Measurements from ENCODE around the gene CES4A. TPM values are rescaled to one million over a fixed set of nuclear protein-coding genes. Genes with fewer than 3 reads are reported as not detected.

The CES4A gene
- total and polyA plus RNA-seq, 5 donors = 10.3 to 21.5 (median 11.6) TPM

DNA sequence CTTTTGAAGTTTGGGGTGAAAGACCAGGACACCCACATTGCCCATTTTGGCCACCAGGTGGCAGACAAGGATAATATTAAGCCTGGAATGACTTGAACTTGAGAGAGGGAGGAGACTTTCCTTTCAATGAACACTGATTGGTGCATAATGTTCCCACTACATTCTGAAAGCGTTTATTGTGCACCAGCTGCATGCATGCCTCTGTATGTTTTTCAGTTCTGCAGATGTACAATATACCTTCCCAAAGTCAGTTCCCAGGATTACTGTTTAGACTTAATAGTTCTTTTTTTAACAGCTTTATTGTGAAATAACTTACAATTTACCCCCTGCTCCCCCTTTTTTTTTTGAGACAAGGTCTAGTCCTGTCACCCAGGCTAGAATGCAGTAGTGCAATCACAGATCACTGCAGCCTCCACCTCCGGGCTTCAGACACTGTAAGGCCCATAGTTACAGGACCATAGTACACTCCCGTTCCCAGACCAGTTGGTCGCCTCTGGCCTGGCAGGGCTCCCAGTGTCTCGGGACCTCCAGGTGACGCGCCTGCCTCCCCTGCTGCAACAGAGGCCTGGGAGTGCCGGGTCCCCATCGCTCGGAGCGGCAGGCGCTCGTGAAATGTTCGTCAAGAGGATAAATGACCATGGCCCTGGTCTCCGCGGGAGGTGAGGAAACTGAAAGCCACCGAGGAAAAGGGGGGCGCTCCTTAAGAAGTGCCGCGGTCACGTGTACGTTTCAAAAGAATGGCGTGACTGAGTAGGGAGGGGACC, 40.9 kb upstream of the CES4A start:
- ATAC-seq (peak; percentile 72 to 76), DNase-seq (peak; percentile 81 to 93 (median 86))
- Histone ChIP-seq H3K4me1 (ENCODE audit: control insufficient read depth, insufficient read depth, low read length) (no peaks in the 10 kb centered on the region), H3K27me3 (ENCODE audit: control insufficient read depth, insufficient read depth) (no peaks in the 10 kb centered on the region), H3K27ac (ENCODE audit: low read length) (no peak overlapping the region), H3K9me3 (ENCODE audit: control insufficient read depth, low read length) (no peaks in the 10 kb centered on the region), H3K4me3 (ENCODE audit: low read length) (peak overlapping the region; percentile 68)
- under 1% methylated on average over 21 of the region's 23 CpGs for WGBS
- intact Hi-C loops (cut with DNase I) = loop anchor here in 1 of 4 donors (10.0 kb wide), 1 partner anchor 53 kb away; no protein-coding TSS in a partner anchor

DNA sequence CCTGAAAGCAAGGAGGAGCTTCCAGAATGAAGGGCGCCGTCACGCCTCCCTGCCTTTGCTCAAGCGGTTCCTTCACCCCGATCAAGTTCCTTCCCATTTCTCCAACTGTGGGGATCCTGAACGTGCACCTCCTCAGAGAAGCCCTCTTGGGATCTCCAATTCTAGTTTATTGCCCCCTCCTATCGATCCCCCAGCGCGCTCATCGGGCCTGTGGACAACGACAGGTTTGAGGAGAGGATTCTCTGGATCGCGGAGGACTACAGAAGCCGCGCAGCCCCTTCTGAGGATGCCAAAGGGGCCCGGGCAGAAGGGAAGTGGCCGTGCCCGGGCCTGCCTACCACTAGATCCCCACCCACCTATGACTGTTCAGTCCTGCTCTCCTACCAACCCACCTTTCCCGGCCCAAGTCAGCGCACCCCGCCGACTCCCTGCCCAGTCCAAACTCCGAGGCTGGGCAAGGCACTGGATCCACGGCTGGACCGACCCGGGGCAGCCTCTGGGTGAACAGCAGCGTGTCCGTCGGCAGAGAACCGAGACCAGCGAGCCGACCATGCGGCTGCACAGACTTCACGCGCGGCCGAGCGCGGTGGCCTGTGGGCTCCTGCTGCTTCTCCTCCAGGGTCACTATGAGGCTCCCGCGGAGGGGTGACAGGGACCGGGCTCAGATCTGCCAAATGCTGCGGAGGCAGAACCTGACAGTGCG, 40.1 kb upstream of the CES4A start:
- 3% methylated on average over 44 of the region's 44 CpGs for WGBS
- DNase-seq = peak in 2 of 3 donors; percentile 64 to 71
- ATAC-seq = peak; percentile 26 to 44
- H3K9me3 ChIP-seq (ENCODE audit: control insufficient read depth, low read length) = no peaks in the 10 kb centered on the region
- no peaks in the 10 kb centered on the region for H3K27me3 ChIP-seq (ENCODE audit: control insufficient read depth, insufficient read depth)
- peak overlapping the region; percentile 68 for H3K4me3 ChIP-seq (ENCODE audit: low read length)
- no peak overlapping the region for H3K27ac ChIP-seq (ENCODE audit: low read length)
- no peaks in the 10 kb centered on the region for H3K4me1 ChIP-seq (ENCODE audit: control insufficient read depth, insufficient read depth, low read length)
- intact Hi-C loops (cut with DNase I) = loop anchor here in 1 of 4 donors (10.0 kb wide), 1 partner anchor 53 kb away; no protein-coding TSS in a partner anchor

- Histone ChIP-seq H3K27me3 (ENCODE audit: control insufficient read depth, insufficient read depth) (no peaks in the 10 kb centered on the region), H3K4me1 (ENCODE audit: control insufficient read depth, insufficient read depth, low read length) (no peaks in the 10 kb centered on the region), H3K4me3 (ENCODE audit: low read length) (peak overlapping the region; percentile 68), H3K9me3 (ENCODE audit: control insufficient read depth, low read length) (no peaks in the 10 kb centered on the region), H3K27ac (ENCODE audit: low read length) (no peak overlapping the region)
- ATAC-seq (peak; percentile 3 to 16), DNase-seq (no peak)
- intact Hi-C loops (cut with DNase I) = loop anchor here in 1 of 4 donors (10.0 kb wide), 1 partner anchor 54 kb away; no protein-coding TSS in a partner anchor
- WGBS = 18% methylated on average over 21 of the region's 21 CpGs
Measured at GRCh38 chr16:66948837-66949225, 39.6 kb upstream of the CES4A start.

DNA sequence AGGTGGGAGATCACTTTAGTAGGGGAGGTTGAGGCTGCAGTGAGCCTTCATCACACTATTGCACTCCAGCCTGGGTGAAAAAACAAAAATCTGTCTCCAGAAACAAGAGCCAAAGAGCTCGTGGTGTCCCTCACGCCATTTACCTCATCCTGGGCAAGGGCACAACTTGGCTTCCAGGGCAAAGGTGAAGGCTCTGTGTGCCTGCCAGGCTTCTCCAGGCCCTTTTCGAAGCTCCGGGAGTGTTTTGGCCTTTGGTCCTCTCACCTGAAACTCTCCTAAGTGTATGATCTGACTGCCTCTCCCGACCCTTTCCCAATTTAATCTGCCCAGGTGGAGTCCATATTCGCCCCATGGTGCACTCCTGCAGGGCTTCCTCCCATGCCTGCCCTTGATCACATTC, 38.9 kb upstream of the CES4A start:
- intact Hi-C loops (cut with DNase I) = loop anchor here in 1 of 4 donors (10.0 kb wide), 1 partner anchor 55 kb away; no protein-coding TSS in a partner anchor
- Histone ChIP-seq H3K27me3 (ENCODE audit: control insufficient read depth, insufficient read depth) (no peaks in the 10 kb centered on the region), H3K4me3 (ENCODE audit: low read length) (no peak overlapping the region), H3K9me3 (ENCODE audit: control insufficient read depth, low read length) (no peaks in the 10 kb centered on the region), H3K27ac (ENCODE audit: low read length) (no peak overlapping the region), H3K4me1 (ENCODE audit: control insufficient read depth, insufficient read depth, low read length) (no peaks in the 10 kb centered on the region)
- ATAC-seq = no peak
- WGBS = 73% methylated on average over 6 of the region's 6 CpGs
- DNase-seq = no peak

DNA sequence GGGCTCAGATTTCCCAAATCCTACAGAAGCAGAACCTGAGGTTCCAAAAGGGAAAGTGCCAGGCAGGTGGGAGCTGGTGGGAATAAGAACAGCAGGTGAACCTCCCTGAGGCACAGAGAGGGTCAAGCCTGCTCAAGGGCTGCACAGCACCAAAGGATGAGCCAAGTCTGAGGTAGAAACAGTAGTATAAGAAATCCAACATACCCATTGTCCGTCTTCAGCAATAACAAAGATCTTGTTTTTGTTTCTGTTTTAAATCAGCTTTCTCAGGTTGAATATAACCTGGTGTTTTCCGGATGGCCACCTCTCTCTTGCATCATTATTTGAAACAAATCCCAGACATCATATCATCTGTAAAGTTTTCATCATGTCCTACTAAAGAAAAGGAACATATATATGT, 38.0 kb upstream of the CES4A start:
- no peaks in the 10 kb centered on the region for H3K9me3 ChIP-seq (ENCODE audit: control insufficient read depth, low read length)
- no peak overlapping the region for H3K27ac ChIP-seq (ENCODE audit: low read length)
- H3K4me3 ChIP-seq (ENCODE audit: low read length) = no peak overlapping the region
- DNase-seq (no peak), ATAC-seq (no peak)
- H3K4me1 ChIP-seq (ENCODE audit: control insufficient read depth, insufficient read depth, low read length) = no peaks in the 10 kb centered on the region
- intact Hi-C loops (cut with DNase I) = no loop called here
- whole genome bisulfite sequencing = 77% methylated on average over 2 of the region's 2 CpGs
- H3K27me3 ChIP-seq (ENCODE audit: control insufficient read depth, insufficient read depth) = no peaks in the 10 kb centered on the region

DNA sequence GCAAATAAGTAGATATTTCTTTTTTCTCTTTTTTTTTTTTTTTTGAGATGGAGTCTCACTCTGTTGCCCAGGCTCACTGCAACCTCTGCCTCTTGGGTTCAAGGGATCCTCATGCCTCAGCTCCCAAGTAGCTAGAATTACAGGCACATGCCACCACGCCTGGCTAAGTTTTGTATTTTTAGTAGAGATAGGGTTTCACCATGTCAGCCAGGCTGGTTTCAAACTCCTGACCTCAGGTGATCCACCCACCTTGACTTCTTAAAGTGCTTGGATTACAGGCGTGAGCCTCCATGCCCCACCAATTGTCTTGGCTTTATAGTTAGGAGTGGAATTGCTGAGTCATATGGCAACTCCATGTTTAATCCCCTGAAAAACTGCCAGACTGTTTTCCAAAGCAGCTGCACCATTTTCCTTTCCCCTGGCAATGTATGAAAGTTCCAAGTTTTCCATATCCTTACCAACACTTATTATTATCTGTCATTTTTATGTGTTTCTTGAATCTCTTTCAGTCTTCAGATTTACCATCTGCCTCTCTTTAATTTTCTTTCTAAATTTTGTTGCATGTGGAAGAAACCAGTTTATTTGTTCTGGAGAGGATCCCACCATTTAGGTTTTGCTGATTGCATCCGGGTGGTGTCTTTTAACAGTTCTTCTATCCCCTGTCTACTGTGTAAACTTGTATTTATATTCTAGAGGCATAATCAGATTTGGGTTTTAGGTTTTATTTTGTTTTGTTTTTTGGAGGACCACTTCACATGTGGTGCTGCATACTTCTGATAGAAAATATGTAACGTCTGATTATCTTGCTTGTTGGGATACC, 37.2 kb upstream of the CES4A start:
- Histone ChIP-seq H3K27ac (ENCODE audit: low read length) (no peak overlapping the region), H3K27me3 (ENCODE audit: control insufficient read depth, insufficient read depth) (no peaks in the 10 kb centered on the region), H3K9me3 (ENCODE audit: control insufficient read depth, low read length) (no peaks in the 10 kb centered on the region), H3K4me3 (ENCODE audit: low read length) (no peak overlapping the region), H3K4me1 (ENCODE audit: control insufficient read depth, insufficient read depth, low read length) (no peaks in the 10 kb centered on the region)
- 80% methylated on average over 4 of the region's 4 CpGs for WGBS
- no peak for ATAC-seq
- no peak for DNase-seq
- intact Hi-C loops (cut with DNase I) = no loop called here

GRCh38 chr16:66952430-66953110, 35.8 kb upstream of the CES4A start:
- no peaks in the 10 kb centered on the region for H3K27me3 ChIP-seq (ENCODE audit: control insufficient read depth, insufficient read depth)
- ATAC-seq = no peak
- no peaks in the 10 kb centered on the region for H3K4me1 ChIP-seq (ENCODE audit: control insufficient read depth, insufficient read depth, low read length)
- intact Hi-C loops (cut with DNase I) = no loop called here
- 86% methylated on average over 7 of the region's 7 CpGs for WGBS
- H3K4me3 ChIP-seq (ENCODE audit: low read length) = no peak overlapping the region
- H3K27ac ChIP-seq (ENCODE audit: low read length) = no peak overlapping the region
- no peak for DNase-seq
- H3K9me3 ChIP-seq (ENCODE audit: control insufficient read depth, low read length) = no peaks in the 10 kb centered on the region

DNA sequence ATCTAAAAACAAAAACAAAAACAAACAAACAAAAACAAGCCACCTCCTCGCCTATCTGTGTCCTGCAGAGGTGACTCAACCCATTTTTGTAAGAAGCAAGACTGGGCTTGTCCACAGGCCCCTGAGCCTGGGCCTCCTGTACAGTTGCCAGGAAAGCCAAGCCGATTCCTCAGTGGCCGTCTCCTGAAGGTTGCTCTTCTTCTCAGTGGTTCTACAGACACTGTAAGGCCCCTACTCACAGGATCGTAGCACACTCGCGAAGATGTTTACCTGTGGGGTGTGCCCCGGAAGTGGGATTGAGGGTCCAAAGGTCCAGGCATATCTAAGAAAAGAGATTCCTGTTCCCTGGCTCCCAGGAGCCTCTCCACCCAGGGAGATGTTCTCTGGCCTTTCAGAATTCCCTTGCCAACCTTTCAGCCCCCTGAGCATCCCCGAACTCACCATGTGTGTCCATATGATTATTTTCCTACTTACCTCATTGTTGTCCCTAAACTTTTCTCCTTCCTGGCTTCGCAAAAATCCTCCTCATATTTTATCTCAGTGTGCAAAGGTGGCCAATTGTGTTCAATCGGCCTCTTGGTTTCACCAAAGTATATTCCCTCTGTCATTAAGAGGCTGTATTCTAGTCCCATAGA, 34.8 kb upstream of the CES4A start:
- no peak overlapping the region for H3K27ac ChIP-seq (ENCODE audit: low read length)
- no peaks in the 10 kb centered on the region for H3K9me3 ChIP-seq (ENCODE audit: control insufficient read depth, low read length)
- 80% methylated on average over 10 of the region's 10 CpGs for WGBS
- DNase-seq = no peak
- intact Hi-C loops (cut with DNase I) = no loop called here
- H3K4me3 ChIP-seq (ENCODE audit: low read length) = no peak overlapping the region
- no peaks in the 10 kb centered on the region for H3K4me1 ChIP-seq (ENCODE audit: control insufficient read depth, insufficient read depth, low read length)
- H3K27me3 ChIP-seq (ENCODE audit: control insufficient read depth, insufficient read depth) = no peaks in the 10 kb centered on the region
- ATAC-seq = no peak

- DNase-seq = peak; percentile 59 to 86 (median 85)
- Histone ChIP-seq H3K4me3 (ENCODE audit: low read length) (no peak overlapping the region), H3K27ac (ENCODE audit: low read length) (no peak overlapping the region), H3K27me3 (ENCODE audit: control insufficient read depth, insufficient read depth) (no peaks in the 10 kb centered on the region), H3K4me1 (ENCODE audit: control insufficient read depth, insufficient read depth, low read length) (no peaks in the 10 kb centered on the region), H3K9me3 (ENCODE audit: control insufficient read depth, low read length) (no peaks in the 10 kb centered on the region)
- ATAC-seq = peak; percentile 72 to 79
- intact Hi-C loops (cut with DNase I) = no loop called here
- WGBS = 20% methylated on average over 8 of the region's 8 CpGs
Measured at GRCh38 chr16:66954097-66954659, 34.2 kb upstream of the CES4A start.

All from right cardiac atrium (tissue), 5 donors.